Measurements from ENCODE around the gene HAUS3. TPM values are rescaled to one million over a fixed set of nuclear protein-coding genes. Genes with fewer than 3 reads are reported as not detected.

HAUS3 gene
- total and polyA plus RNA-seq, 4 donors, result 2.3 to 13.9 (median 5.3) TPM

GRCh38 chr4:2261110-2261852 is 19.4 kb upstream of the HAUS3 start:
- Histone ChIP-seq H3K9me3 (ENCODE audit: control insufficient read depth in 4 of 4, low read length in 3 of 4) (no peaks in the 10 kb centered on the region), H3K27me3 (ENCODE audit: control insufficient read depth in 4 of 4, insufficient read depth in 4 of 4, low read length in 3 of 4) (no peaks in the 10 kb centered on the region), H3K36me3 (ENCODE audit: control insufficient read depth in 4 of 4, insufficient read depth in 3 of 4, low read depth in 1 of 4, low read length in 3 of 4) (peaks cover 0 to 3% (median 1%) of the 10 kb centered on the region in 4 donors), H3K9ac (ENCODE audit: low read depth in 1 of 2, low read length in 2 of 2) (peak overlapping the region; percentile 48 to 49), H3K4me1 (ENCODE audit: control insufficient read depth in 4 of 4, insufficient read depth in 4 of 4, low read length in 3 of 4) (peaks cover 11 to 49% (median 27%) of the 10 kb centered on the region in 4 donors), H3K4me3 (ENCODE audit: low read depth in 1 of 3, low read length in 3 of 3) (peak overlapping the region; percentile 61 to 89 (median 79)), H3K27ac (ENCODE audit: low read depth in 1 of 2, low read length in 2 of 2) (peak overlapping the region; percentile 63 to 65)
- TF ChIP-seq HNF4A (conservative IDR thresholded peaks at IDR 0.05) (no peak), GABPA (IDR thresholded peaks at IDR 0.05 in 1 of 2, conservative IDR thresholded peaks at IDR 0.05 in 1 of 2) (no peak), EGR1 (IDR thresholded peaks at IDR 0.05; ENCODE audit: low read depth in 2 of 2) (no peak), JUND (IDR thresholded peaks at IDR 0.05) (no peak), REST (IDR thresholded peaks at IDR 0.05) (no peak)
- TF ChIP-seq, protein P1, sequence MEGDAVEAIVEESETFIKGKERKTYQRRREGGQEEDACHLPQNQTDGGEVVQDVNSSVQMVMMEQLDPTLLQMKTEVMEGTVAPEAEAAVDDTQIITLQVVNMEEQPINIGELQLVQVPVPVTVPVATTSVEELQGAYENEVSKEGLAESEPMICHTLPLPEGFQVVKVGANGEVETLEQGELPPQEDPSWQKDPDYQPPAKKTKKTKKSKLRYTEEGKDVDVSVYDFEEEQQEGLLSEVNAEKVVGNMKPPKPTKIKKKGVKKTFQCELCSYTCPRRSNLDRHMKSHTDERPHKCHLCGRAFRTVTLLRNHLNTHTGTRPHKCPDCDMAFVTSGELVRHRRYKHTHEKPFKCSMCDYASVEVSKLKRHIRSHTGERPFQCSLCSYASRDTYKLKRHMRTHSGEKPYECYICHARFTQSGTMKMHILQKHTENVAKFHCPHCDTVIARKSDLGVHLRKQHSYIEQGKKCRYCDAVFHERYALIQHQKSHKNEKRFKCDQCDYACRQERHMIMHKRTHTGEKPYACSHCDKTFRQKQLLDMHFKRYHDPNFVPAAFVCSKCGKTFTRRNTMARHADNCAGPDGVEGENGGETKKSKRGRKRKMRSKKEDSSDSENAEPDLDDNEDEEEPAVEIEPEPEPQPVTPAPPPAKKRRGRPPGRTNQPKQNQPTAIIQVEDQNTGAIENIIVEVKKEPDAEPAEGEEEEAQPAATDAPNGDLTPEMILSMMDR (IDR thresholded peaks at IDR 0.05; ENCODE audit: low read depth, low read length, missing input control), result no peak
- WGBS, result 2% methylated on average over 91 of the region's 91 CpGs
- DNase-seq (ENCODE audit: low spot score), result peak; percentile 70

DNA sequence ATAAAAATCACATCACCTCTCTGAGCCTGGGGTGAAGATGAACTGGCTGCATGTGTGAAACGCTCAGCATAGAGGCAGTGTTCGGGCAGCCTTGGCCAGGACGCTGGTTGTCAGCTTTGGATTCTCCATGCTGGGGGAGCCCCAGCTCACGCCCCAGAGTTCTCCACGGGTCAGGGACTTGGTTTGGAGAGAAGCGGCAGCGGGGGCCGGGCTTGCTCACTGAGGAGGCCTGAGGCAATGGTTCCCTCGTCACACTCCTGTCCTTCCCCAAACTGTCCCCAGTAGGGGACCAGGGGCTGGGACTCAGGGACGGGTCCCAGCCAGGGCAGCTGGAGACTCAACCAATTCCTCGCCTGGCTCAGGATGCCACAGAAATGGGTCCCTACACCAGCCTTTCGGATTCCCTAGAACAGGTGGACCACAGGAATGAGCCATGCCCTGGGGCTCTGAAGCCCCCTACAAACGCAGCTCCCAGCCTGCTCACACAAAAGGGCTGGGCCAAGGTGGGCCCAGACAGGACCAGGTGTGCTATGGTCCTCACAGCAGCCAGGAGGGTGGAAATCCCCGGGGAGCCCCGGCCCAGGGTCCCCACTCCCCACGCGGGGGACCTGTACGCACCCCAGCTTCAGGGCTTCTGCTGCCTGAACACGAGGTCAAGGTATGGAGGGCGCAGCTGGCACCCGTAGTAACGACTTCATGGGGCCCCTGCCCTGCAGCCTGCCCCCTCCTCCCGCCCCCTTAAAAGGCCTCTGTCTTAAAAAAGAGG is 18.6 kb upstream of the HAUS3 start:
- peak overlapping the region; percentile 61 to 89 (median 74) for H3K4me3 ChIP-seq (ENCODE audit: low read depth in 1 of 3, low read length in 3 of 3)
- no peak for DNase-seq (ENCODE audit: low spot score)
- H3K36me3 ChIP-seq (ENCODE audit: control insufficient read depth in 4 of 4, insufficient read depth in 3 of 4, low read depth in 1 of 4, low read length in 3 of 4), result peaks cover 0 to 3% (median 1%) of the 10 kb centered on the region in 4 donors
- peak overlapping the region in 1 of 2 donors; percentile 49 for H3K9ac ChIP-seq (ENCODE audit: low read depth in 1 of 2, low read length in 2 of 2)
- no peak for TF ChIP-seq TAF1 (conservative IDR thresholded peaks at IDR 0.05)
- no peak for TF ChIP-seq RXRA (IDR thresholded peaks at IDR 0.05)
- no peak for TF ChIP-seq YY1 (IDR thresholded peaks at IDR 0.05)
- TF ChIP-seq FOXA2 (IDR thresholded peaks at IDR 0.05), result no peak
- TF ChIP-seq, protein P1 (IDR thresholded peaks at IDR 0.05; ENCODE audit: low read depth, low read length, missing input control), result no peak
- no peak for TF ChIP-seq RAD21 (IDR thresholded peaks at IDR 0.05)
- no peak for TF ChIP-seq SP1 (IDR thresholded peaks at IDR 0.05)
- TF ChIP-seq GABPA (IDR thresholded peaks at IDR 0.05 in 1 of 2, conservative IDR thresholded peaks at IDR 0.05 in 1 of 2), result no peak
- TF ChIP-seq REST (IDR thresholded peaks at IDR 0.05), result no peak
- TF ChIP-seq EGR1 (IDR thresholded peaks at IDR 0.05; ENCODE audit: low read depth in 2 of 2), result no peak
- no peak for TF ChIP-seq MAX (IDR thresholded peaks at IDR 0.05)
- TF ChIP-seq, protein P2, sequence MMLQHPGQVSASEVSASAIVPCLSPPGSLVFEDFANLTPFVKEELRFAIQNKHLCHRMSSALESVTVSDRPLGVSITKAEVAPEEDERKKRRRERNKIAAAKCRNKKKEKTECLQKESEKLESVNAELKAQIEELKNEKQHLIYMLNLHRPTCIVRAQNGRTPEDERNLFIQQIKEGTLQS (IDR thresholded peaks at IDR 0.05), result no peak
- TF ChIP-seq NR2F2 (IDR thresholded peaks at IDR 0.05), result no peak
- H3K9me3 ChIP-seq (ENCODE audit: control insufficient read depth in 4 of 4, low read length in 3 of 4), result no peaks in the 10 kb centered on the region
- H3K27me3 ChIP-seq (ENCODE audit: control insufficient read depth in 4 of 4, insufficient read depth in 4 of 4, low read length in 3 of 4), result no peaks in the 10 kb centered on the region
- 64% methylated on average over 23 of the region's 23 CpGs for WGBS
- H3K27ac ChIP-seq (ENCODE audit: low read depth in 1 of 2, low read length in 2 of 2), result peak overlapping the region; percentile 61 to 63
- peaks cover 11 to 48% (median 22%) of the 10 kb centered on the region in 4 donors for H3K4me1 ChIP-seq (ENCODE audit: control insufficient read depth in 4 of 4, insufficient read depth in 4 of 4, low read length in 3 of 4)

All from liver (tissue), 9 donors.